Activated CD4-positive, alpha-beta T cell treated with anti-CD3 and anti-CD28 coated beads, Interleukin-10, Interleukin-2, amounts not matched to agents 100 ng/mL and 50 ng/mL, durations not matched to agents 16 hours and 8 hours (primary cell): Measurements from ENCODE around the gene FERMT1.

Source experiments
- DNase-seq: peaks from one replicate; pipeline ENCODE4 v3.0.0-alpha.2; 2020

Gene FERMT1, protein sequence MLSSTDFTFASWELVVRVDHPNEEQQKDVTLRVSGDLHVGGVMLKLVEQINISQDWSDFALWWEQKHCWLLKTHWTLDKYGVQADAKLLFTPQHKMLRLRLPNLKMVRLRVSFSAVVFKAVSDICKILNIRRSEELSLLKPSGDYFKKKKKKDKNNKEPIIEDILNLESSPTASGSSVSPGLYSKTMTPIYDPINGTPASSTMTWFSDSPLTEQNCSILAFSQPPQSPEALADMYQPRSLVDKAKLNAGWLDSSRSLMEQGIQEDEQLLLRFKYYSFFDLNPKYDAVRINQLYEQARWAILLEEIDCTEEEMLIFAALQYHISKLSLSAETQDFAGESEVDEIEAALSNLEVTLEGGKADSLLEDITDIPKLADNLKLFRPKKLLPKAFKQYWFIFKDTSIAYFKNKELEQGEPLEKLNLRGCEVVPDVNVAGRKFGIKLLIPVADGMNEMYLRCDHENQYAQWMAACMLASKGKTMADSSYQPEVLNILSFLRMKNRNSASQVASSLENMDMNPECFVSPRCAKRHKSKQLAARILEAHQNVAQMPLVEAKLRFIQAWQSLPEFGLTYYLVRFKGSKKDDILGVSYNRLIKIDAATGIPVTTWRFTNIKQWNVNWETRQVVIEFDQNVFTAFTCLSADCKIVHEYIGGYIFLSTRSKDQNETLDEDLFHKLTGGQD

DNA sequence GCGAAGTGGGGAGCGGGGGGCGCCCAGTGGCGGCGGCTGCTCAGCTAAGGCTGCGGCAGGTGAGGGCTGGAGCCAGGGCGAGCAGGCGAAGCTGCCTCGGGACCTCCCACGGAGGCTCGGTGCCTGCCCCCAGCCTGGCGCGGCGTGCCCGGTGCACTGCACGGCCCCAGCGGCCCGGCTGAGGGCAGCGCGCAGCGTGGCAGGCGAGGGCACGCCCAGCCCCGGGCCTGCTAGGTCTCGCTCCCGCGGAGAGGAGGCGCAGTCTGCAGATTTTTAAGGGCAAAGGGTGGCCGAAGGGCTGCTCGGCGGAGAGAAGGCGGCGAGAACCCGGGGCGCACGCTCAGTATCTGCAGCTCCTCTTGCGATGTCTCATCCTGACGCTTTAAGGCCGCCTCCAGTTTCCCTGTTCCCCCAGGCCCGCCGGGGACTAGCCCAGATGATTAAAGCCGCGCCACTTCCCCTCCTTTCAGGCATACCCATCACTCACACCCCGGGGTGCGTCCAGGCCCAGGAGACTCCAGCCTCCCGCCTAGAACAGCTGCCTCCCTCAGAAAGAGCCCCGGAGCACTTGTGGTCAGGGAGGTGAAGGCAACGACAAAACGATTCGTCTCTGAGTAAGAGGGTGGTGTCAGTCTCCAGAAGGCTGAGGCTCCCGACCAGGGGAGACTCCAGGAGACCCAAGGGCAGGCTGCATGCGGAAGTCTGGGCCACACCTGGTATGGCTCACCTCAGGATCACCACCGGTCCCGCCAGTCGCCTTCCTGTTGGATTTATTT lies at the start of gene FERMT1:
TSS of gene FERMT1 (minus strand) at position 158 of the 776 bp plus-strand sequence. CDS start 3,476 bp downstream, outside the sequence.
- DNase-seq: peak; percentile 44

DNA sequence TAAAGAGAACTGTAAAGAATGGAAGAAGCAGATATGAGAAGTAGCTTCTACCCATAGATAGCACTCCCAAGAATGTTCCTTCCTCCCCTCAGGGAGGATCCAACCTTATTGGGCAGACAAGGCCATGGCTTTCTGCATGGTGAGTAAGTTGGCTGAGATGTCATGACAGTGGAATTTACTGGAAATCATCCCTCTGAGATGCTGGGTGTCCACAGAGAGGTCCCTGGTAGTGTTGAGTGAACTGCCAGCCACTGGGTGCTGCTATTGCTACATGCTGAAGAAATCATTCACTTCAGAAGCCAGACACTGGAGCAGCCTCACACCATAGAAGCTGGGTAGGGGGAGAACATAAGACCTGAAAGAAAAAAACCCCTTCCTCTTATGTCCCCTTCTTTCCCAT lies 46.4 kb upstream of the FERMT1 start:
- no peak for DNase-seq

DNA sequence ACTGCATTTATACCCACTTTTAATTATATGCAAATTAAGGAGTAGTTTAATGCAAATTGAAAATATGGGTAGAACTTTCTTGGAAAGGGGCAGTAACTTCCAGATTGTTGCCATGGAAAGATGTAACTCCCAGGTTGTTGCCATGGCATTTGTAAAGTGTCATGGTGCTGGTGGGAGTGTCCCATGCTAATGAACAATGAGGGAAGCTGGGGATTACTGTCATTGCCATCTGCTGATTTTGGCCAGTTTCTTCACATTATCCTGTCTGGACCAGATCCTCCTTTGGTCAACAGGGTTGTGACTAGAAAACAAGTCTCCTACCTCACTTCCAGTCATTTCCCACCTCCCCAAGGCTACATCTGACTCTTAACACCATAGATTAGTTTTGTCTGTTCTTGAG lies 45.4 kb upstream of the FERMT1 start:
- no peak for DNase-seq

DNA sequence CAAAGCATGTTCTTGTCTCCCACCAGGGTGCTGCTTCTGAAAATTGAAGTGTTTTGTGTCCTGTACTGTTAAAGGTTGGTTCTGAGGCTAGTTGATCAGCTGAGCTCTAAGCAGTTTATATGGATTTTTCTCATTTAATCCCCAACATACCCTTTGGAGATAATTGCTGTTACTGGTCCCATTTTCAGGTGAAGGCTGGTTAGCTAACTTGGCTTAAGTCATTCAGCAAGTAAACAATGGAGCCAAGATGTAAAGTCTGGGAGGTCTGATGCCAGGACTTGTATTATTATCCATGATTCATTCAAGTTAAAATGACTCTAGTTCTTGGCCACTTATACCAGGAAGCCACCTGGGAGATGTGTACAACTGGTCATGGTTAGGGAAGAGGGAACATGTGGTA lies 42.5 kb upstream of the FERMT1 start:
- no peak for DNase-seq

DNA sequence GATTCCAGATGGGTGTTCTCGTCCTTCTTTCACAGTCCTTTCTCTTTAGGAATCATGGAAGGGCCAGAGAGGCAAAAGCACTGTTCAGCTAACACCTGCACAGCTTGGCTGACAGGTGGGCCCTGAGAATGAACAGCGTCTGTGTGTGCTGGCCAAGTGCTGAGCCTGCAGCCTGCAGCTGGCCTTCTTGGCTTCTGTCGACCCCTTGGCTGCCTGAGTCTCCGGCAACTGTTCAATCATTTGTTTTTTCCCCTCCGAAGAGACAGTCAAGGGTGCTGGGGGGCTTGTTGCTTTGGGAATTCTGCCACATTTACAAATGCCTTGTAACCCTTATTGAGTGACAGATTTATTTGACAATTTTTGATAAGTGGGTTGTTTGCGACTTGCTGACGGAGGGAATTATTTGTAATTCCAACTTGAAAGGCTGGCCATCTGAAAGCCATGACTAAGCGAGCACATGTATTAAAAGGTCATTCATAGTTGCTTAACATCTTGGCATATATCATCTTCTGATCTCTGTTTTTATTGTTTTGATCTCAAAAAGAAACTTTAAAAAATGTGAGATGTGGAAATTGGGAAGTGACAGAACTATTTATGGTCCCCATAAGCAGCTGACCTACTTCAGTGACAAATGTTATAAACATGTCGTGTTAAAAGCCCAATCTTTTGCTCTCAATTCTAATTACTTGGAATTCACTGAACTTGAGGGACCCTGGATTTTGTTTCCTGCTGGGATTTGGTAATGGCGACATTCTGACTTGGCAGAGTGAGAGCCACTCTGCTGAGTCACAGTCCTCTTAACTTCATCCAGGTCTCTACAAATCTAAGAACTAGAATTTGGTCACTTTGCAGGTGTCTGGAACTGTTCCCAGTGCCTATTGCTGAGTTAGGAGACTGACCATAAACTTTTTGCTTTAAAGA lies 41.9 kb upstream of the FERMT1 start:
- no peak for DNase-seq

DNA sequence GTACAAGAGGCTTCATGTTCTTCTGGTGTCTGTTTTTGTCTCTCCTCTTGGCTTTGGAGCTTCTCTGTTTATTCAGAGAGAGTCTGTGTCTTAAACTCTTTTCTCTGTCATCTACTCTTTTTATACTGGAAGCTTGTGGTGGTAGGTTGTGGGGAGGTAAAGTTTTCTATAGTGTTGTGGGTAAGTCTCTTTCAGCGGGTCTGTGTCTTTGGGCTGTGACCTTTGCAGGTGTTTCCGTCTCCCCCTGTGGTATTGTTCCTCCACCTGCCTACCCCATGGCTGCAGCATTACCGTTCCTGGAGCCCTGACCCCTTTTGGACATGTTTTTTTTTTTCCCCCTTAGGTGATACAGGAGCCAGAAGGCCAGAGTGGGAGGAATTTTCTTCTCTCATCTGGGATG lies 37.9 kb upstream of the FERMT1 start:
- no peak for DNase-seq

DNA sequence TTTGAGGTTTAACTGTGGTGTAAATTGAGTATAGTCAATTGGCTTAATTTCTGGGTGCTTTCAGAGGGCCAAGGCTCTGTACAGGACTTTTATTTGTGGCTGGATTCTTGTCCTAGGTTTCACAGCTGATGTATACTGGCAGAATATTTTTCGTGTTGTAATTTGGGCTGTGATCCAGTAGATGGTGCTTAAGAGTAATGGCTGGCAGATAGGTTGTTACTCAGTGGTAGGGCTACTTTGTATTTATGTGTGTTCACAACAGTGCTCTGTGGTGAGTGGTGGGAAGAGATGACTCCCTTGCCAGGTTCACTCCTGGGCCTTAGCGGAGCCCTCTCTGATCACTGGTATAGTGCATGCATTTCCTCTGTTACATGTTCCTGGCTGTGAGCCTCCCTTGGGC lies 34.5 kb upstream of the FERMT1 start:
- peak; percentile 19 for DNase-seq

DNA sequence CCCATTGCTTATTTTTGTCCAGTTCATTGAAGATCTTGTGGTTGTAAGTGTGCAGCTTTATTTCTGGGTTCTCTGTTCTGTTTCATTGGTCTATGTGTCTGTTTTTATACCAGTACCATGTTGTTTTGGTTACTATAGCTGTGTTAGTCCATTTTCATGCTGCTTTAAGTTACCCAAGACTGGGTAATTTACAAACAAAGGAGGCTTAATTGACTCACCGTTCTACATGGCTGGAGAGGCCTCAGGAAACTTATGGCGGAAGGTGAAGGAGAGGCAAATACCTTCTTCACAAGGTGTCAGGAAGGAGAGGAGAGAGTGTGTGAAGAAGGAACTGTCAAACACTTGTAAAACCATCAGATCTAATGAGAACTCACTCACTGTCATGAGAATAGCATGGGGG lies 29.9 kb upstream of the FERMT1 start:
- DNase-seq: no peak

DNA sequence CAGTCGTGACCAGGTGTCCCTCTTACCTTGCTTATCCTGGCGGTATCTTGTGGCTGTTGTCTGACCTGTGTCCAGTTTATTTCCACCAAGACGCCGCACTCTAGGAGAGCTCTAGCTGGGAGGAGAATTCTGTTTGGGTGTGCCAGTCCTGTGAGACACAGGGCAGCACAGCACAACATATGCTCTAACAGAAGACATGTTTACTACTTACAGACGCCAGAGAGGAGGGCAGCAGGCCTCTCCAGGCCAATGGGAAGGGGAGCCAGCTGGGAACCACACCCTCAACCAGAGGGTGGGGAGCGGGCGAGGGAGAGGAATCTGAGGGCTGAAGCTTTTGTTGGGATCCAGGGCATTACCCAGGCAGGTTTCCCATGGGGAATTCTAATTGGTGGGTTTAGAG lies 25.2 kb upstream of the FERMT1 start:
- no peak for DNase-seq

DNA sequence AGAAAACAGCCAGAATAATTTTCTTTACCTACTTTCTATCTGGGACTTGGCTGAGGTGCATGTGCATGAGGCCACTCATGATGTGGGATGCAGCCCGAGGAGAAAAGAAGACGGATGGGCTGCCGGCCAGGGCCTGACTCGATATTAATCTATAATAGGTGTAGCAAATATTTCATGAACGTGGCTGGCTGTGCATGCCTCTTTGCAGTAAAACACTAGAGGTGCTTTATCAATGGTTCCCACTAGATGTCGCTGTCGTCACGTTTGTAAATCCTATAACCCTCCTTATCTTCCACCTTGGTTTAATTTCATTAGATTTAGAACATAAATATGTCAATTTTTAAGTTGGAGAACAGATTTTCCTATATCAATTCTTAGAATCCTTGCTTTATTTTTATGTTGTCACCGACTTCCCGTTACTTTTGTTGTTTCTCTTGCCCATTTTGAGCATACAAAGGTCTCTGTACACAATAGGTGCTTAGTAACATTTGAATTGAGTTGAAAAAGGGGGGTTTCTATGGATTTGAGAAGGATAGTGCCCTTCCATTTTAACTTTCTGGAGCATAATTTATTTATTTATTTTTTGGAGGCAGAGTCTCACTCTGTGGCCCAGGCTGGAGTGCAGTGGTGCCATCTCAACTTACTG lies 19.6 kb upstream of the FERMT1 start:
- peak; percentile 55 for DNase-seq

DNA sequence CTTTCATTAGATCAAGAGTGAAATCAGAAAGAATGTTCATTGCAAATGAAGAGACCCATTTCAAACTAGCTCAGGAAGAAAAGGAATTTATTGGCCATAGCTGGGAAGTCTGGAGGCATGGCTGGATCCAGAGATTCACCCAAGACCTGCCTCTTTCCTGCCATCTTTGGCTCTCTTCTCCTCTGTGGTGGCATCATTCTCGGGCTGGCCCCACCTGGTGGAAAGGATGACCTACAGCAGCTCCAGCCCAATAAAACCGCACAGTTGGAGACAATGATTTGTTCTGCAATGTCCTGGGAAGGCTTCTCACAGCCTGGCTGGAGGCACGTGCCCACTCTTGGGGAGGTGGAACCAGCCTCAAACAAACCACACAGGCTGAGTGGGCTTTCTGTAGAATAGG lies 18.1 kb upstream of the FERMT1 start:
- DNase-seq: peak; percentile 18

DNA sequence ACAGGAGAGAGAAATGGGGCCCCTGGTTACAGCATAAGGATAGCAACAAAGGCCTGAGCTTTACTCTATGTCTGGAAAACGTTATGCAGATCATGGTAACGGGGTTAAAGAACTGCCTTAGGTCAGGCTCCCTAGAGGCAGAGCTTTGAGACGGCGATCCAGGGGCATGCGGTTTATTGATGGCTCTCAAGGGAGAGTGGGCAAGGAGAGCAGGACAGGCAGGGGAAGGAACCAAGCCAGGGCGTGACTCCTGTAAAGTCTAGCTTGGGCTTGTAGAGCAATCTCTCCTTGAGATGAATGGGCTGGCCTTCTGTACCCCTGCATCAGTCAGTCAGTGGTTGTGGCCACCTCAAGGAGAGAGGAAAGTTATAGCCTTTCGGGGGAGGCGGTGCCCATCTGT lies 12.5 kb upstream of the FERMT1 start:
- DNase-seq: no peak

DNA sequence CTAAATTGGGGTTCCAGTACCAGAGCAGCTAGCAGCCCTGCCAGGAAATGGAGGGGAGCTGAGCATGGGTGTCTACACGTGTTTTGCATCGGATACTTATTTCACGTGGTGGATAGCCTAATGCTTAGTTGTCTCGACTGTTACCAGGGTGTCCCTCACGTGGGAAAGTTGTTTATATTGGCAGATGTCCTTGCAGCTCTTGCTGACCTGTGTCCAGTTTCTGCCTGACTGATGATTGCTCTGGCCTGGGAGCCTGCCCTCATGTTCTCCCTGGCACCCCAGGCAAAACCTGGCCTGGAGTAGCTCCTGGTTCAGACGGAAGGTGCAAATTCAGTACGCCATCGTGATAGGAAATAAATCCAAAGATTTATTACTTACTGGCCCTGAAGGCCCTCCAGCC lies 11.8 kb upstream of the FERMT1 start:
- DNase-seq: no peak

DNA sequence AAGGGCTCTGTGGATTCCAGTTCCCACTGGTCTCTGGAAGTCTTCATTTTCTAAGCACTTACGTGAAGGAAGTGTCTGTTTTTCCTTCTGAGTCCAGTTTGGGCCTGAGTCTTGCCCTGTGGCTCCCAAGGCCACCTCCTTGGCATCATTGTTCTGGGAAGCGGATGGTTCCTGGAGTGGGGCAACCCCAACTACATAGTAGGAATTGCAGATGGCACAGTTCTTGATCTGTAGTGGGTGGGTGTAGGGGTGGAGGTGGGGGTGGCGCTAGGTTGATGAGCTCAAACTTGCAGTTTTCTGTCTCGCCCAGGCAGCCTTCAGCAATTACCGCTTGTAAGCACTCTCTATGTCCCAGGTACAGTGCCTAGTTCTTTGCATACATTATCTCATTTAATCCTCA lies 7.2 kb upstream of the FERMT1 start:
- DNase-seq: no peak

DNA sequence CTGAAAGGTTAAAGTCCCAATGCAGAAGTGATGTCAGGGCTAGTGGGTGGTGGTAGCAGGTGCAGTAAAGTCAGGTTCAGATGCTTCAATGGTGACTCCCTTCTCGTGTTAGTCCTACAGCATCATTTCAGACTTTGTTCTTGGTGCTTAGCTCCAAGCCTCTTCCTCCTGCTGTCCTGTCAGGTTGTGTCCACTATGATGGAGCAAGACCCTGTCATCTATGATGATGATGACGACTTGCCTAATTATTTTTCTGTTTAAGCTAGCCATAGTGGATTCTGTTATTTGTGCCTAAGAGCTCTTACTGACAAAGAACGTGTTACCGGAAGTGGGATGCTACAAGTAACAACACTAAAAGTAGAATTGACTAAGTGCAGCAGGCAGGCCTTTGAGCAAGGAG lies 5.0 kb upstream of the FERMT1 start:
- no peak for DNase-seq

DNA sequence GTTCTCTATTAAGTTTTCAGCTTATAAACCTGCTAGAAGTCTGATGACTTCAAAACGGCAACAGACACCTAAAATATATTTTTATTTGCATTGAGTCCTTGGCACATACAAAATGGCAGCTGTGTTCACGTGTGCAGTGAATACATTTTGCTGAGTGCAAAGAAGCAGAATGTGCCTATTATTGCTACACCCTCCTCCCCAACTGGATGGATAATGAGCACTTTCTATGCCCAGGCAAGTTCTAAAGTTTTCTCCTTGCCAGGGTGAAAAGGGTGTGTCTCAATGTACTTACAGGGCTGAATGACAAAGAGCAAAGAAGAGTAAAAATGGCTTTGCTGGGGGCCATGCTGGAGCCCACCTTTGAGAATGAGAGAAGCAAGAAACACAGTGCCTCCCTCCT lies 4.0 kb upstream of the FERMT1 start:
- no peak for DNase-seq

DNA sequence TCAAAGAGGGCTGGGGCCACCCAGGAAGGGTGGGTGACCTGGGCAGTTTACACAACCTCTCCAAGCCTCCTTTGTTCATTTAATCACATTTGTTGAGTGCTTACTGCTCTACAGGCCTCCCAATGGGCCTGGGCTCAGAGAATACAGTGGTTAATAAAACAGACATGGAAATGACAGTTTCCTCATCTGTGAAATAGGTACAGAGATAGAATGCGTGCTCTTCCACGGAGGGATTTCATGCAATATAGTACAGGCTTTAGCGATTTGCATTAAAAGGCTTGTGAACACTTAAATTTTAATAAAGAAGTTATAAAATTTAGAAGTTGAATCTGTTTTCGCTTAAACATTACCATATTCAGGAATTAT lies 802 bp upstream of the FERMT1 start:
- DNase-seq: no peak

DNA sequence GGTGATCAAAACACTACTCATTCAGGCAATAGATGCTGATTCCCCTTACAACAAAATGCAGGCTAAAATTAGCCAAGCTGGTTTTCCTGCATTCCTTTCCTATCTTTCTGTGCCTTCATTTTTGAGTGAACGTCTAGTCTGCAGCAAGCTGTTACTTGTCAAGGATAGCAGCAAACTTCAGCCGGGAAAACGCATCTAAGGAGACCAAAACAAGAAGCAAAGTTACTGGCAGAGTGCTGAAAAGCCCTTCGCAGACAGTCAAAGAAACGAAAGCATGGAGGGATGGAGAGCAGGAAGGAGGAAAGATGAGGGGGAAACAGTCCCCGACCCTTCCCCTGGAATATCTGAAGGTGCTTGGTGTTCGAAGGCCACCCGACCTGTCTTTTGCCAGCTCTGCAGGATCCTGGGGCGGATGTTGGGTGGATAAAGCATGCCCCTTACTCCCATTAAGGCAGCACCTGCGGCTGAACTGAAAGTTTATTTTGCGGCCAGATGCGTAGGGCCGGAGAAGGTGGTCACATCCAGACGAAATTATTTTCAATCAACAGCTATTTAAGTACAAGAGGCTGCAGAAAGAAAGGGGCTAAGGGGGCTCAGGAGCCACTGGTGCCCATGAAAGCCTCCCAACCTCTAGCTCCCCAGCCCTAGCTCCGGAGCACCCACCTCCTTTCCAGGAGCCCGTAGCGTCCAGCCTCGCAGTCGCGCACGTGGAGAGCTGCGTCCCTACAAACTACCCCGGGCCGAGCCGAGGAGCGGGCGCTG lies 538 bp downstream of the FERMT1 start:
- DNase-seq: no peak

DNA sequence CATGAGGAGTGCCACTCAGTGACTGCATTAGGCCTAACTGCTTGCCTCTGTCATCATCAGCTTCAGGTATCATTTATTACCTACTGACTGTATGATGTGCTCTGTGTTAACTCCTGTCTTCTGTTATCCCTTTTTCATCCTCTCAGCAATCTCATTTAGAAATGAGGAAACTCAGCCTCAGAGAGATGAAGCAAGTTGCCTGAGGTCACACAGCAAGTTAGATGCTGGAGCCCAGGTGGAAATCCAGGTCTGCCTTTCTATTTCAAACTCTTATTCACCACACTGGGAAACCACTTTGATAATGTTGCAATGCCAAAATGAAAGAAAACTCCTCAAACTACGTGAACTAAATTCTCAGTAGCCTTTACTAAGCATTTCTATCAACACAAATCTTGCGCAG lies 1.3 kb downstream of the FERMT1 start:
- no peak for DNase-seq

DNA sequence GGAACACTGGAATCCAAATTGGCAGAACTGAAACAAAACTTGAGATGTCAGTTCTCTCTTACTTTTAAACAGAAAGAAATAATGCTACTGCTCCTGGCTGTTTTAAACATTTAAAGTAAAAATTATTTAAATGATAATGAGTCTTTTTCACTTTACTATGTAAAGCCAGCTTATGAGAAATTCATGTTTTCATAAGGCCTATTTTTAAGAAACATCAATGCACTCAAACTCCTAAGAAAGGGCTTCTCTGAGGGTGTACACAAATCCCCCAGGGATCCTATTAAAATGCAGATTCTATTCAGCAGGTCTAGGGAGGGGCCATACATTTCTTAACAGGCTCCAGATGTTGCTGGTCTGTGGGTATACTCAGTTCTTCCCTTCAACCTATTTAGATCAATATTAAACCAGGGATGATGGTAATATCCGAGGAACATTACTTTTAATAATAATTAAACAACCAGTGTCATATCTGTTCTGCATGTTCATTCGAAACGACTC lies 2.3 kb downstream of the FERMT1 start:
- DNase-seq: no peak

DNA sequence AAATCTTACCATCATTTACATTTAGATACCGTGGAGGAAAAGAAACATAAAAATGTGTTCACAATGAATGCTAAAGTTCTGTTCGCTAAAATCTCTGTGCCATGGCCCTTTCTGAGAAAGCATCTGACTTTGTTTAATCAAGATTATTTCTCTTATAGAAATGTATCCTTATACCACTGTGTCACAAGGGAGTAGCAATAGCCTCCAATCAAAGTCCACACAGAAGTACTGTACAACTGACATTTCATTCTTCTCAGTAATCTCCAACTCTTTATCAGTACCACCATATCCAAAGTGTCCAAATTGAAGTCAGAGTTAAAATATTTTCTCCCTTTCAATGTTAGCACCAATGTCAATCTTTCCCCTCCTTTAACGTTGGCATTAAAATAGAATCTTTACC lies 6.1 kb downstream of the FERMT1 start:
- DNase-seq: no peak
